ENCODE results near the gene SP140.

Gene SP140

DNA sequence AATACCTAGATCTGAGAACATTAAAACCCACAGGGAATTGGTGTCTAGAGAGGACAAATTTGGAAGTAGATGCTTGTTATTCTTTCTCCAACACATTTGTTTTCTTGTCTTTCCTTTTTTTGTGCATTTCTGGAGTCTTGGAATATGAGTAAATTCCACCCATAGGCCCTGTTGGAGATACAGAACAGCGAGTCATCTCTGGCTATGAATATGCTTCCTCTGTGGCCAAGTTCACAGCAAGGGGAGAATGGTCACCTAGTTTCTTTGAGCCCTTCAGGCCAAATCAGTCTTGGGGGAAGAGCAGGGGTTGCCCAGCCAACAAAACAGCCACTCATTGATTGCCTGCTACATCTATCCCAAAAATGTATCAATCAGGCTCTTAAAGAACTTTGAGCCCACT lies 132.8 kb downstream of the SP140 start:
- ChIA-PET CTCF (no interaction called here), POLR2A (no interaction called here)
- no peak for TF ChIP-seq LEF1 (IDR thresholded peaks at IDR 0.05; ENCODE audit: borderline replicate concordance)
- TF ChIP-seq FOXM1 (IDR thresholded peaks at IDR 0.05; ENCODE audit: borderline replicate concordance) = no peak
- TF ChIP-seq ZNF384 (IDR thresholded peaks at IDR 0.05) = no peak
- no peak for TF ChIP-seq FOXA1 (IDR thresholded peaks at IDR 0.05)
- TF ChIP-seq CTBP1 (IDR thresholded peaks at IDR 0.05; ENCODE audit: borderline replicate concordance) = no peak
- TF ChIP-seq, protein P1, sequence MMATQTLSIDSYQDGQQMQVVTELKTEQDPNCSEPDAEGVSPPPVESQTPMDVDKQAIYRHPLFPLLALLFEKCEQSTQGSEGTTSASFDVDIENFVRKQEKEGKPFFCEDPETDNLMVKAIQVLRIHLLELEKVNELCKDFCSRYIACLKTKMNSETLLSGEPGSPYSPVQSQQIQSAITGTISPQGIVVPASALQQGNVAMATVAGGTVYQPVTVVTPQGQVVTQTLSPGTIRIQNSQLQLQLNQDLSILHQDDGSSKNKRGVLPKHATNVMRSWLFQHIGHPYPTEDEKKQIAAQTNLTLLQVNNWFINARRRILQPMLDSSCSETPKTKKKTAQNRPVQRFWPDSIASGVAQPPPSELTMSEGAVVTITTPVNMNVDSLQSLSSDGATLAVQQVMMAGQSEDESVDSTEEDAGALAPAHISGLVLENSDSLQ (IDR thresholded peaks at IDR 0.05) = no peak
- TF ChIP-seq SP1 (IDR thresholded peaks at IDR 0.05) = no peak
- no peak for TF ChIP-seq SUZ12 (IDR thresholded peaks at IDR 0.05)
- TF ChIP-seq BHLHE40 (IDR thresholded peaks at IDR 0.05; ENCODE audit: borderline replicate concordance) = no peak
- no peak for TF ChIP-seq HDGF (IDR thresholded peaks at IDR 0.05; ENCODE audit: borderline replicate concordance)
- TF ChIP-seq TARDBP (IDR thresholded peaks at IDR 0.05) = no peak
- no peak for TF ChIP-seq ARNT (IDR thresholded peaks at IDR 0.05)
- no peak for TF ChIP-seq FOXK2 (IDR thresholded peaks at IDR 0.05)
- TF ChIP-seq ELF4 (IDR thresholded peaks at IDR 0.05) = no peak
- no peak for TF ChIP-seq L3MBTL2 (conservative IDR thresholded peaks at IDR 0.05)
- DNase-seq (ENCODE audit: extremely low spot score) = no peak

GRCh38 chr2:230360028-230360427 lies 134.5 kb downstream of the SP140 start:
- no peak for DNase-seq (ENCODE audit: extremely low spot score)
- CTCF ChIA-PET = no interaction called here
- TF ChIP-seq ZNF384 (IDR thresholded peaks at IDR 0.05) (no peak), BHLHE40 (IDR thresholded peaks at IDR 0.05; ENCODE audit: borderline replicate concordance) (no peak), TARDBP (IDR thresholded peaks at IDR 0.05) (no peak), HDGF (IDR thresholded peaks at IDR 0.05; ENCODE audit: borderline replicate concordance) (no peak), SUZ12 (IDR thresholded peaks at IDR 0.05) (no peak)
- POLR2A ChIA-PET = no interaction called here

GRCh38 chr2:230362030-230362691 lies 136.6 kb downstream of the SP140 start:
- POLR2A ChIA-PET = no interaction called here
- CTCF ChIA-PET = no interaction called here
- no peak for TF ChIP-seq LEF1 (IDR thresholded peaks at IDR 0.05; ENCODE audit: borderline replicate concordance)
- no peak for TF ChIP-seq NFRKB (IDR thresholded peaks at IDR 0.05)
- TF ChIP-seq SUZ12 (IDR thresholded peaks at IDR 0.05) = no peak
- TF ChIP-seq FOXM1 (IDR thresholded peaks at IDR 0.05; ENCODE audit: borderline replicate concordance) = no peak
- TF ChIP-seq ELF4 (IDR thresholded peaks at IDR 0.05) = no peak
- TF ChIP-seq FOXK2 (IDR thresholded peaks at IDR 0.05) = no peak
- TF ChIP-seq ZNF384 (IDR thresholded peaks at IDR 0.05) = no peak
- TF ChIP-seq, protein P1 (IDR thresholded peaks at IDR 0.05) = no peak
- TF ChIP-seq ARNT (IDR thresholded peaks at IDR 0.05) = no peak
- TF ChIP-seq TARDBP (IDR thresholded peaks at IDR 0.05) = no peak
- TF ChIP-seq FOXA1 (IDR thresholded peaks at IDR 0.05) = no peak
- no peak for TF ChIP-seq SP1 (IDR thresholded peaks at IDR 0.05)
- TF ChIP-seq BHLHE40 (IDR thresholded peaks at IDR 0.05; ENCODE audit: borderline replicate concordance) = no peak
- TF ChIP-seq L3MBTL2 (conservative IDR thresholded peaks at IDR 0.05) = no peak
- DNase-seq (ENCODE audit: extremely low spot score) = no peak
